GM12891 (cell line): Measurements from ENCODE around the gene PMF1.

Source experiments
- DNase-seq: peaks from one replicate; pipeline ENCODE4 v3.0.0; 2011; ENCODE audit warnings: low spot score; ENCODE audit not compliant: insufficient read length
- FAIRE-seq: peaks from 2 replicates; lab custom pipeline; 2011; peaks lifted over from hg19 to GRCh38; lab: Jason Lieb, UNC
- PAX5 ChIP-seq: IDR thresholded peaks from 2 replicates; pipeline ENCODE4 v1.6.1; 2011; ENCODE audit warnings: low read length, moderate library complexity, mild to moderate bottlenecking; ENCODE audit not compliant: insufficient read depth, severe bottlenecking
- POLR2A ChIP-seq: IDR thresholded peaks from 2 replicates; pipeline ENCODE4 v1.6.1; 2011; ENCODE audit warnings: low read depth, low read length, control low read depth
- POLR2AphosphoS5 ChIP-seq: IDR thresholded peaks from 2 replicates; pipeline ENCODE4 v1.6.1; 2011; ENCODE audit warnings: low read depth, low read length, control low read depth
- POU2F2 ChIP-seq: IDR thresholded peaks from 2 replicates; pipeline ENCODE4 v1.6.1; 2011; ENCODE audit warnings: low read depth, mild to moderate bottlenecking, control low read depth, low read length, moderate library complexity
- SPI1 ChIP-seq: IDR thresholded peaks from 2 replicates; pipeline ENCODE4 v1.6.1; 2011; ENCODE audit warnings: low read depth, low read length, control low read depth
- TAF1 ChIP-seq: IDR thresholded peaks from 2 replicates; pipeline ENCODE4 v1.6.1; 2011; ENCODE audit warnings: low read depth, low read length, control low read depth

Gene PMF1

GRCh38 chr1:156248323-156248683 is 35.5 kb downstream of the PMF1 start:
- no peak for TF ChIP-seq POU2F2
- TF ChIP-seq POLR2AphosphoS5: no peak; the same call in 1 of the 2 replicates
- no peak for TF ChIP-seq SPI1
- TF ChIP-seq TAF1: no peak
- no peak for TF ChIP-seq PAX5
- no peak for TF ChIP-seq POLR2A
- FAIRE-seq (no peak), DNase-seq (no peak)

DNA sequence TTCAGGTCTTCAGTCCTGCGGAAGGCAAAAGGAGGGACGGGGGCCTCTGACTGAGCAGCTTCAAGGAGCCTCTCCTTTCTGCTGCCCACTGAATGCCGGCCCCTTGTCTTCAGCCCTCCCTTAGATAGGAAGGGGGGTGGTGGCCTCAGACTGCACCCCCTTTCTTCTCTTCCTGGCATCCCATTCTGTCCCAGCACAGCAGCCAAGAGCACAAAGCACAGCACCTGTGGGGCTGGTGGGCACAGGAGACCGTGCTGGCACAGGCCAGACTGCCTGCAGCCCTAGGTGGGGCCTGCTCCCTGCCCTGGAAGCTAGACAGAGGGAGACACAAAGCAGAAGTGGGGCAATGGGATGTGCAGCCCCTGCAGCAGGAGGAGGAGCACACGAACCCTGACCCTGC is 36.8 kb downstream of the PMF1 start:
- TF ChIP-seq POLR2AphosphoS5: no peak
- no peak for TF ChIP-seq POU2F2
- no peak for TF ChIP-seq SPI1
- TF ChIP-seq POLR2A: no peak; the same call in 1 of the 2 replicates
- no peak for TF ChIP-seq PAX5
- TF ChIP-seq TAF1: no peak
- DNase-seq (no peak), FAIRE-seq (no peak)

DNA sequence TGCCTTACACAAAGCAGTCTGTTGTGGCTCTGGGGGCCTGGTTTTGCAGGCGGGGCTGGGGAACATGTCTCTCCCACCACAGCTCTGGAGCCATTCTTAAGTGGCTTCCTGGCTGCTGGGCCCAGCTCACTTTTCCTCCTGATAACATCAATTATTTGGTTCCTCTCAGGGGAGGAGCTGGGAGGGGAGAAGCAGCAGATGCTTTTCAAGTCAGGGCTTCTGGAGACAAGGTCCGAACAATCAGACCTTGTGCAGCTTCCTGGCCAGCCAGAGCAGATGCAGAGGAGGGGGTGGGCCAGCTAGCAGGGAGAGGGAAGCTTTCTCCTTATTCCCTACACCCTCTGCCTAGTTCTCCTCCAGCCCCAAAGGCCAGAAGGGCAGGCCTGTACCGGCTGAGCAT is 38.7 kb downstream of the PMF1 start:
- TF ChIP-seq POLR2AphosphoS5 (no peak), TAF1 (no peak)
- DNase-seq (no peak), FAIRE-seq (no peak)

- FAIRE-seq: no peak
- TF ChIP-seq PAX5 (no peak), TAF1 (no peak), POLR2A (no peak), SPI1 (no peak), POU2F2 (no peak), POLR2AphosphoS5 (no peak)
- no peak for DNase-seq
Measured at GRCh38 chr1:156253634-156254033, 40.8 kb downstream of the PMF1 start.

DNA sequence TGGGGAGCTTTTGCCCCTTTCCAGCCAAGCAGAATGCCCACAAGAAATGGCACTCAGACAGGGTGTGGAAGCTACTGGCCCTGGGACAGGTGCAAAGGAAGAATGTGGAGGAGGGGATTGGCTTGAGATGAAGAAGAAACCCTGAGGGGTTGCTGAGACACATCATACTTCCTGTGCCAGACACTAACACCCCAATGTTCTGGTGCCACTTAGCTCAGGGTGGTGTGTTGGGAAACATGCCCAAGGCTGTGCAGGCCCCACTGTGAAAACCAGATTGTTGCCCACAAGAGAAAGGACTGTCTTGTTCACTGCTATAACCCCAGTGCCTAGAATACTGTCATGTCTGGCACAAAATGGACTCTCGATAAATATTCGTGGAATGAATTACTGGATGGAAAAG is 44.9 kb downstream of the PMF1 start:
- DNase-seq (no peak), FAIRE-seq (no peak)
- TF ChIP-seq POU2F2: no peak
- TF ChIP-seq SPI1: no peak
- no peak for TF ChIP-seq PAX5
- TF ChIP-seq TAF1: no peak
- no peak for TF ChIP-seq POLR2A
- no peak for TF ChIP-seq POLR2AphosphoS5

DNA sequence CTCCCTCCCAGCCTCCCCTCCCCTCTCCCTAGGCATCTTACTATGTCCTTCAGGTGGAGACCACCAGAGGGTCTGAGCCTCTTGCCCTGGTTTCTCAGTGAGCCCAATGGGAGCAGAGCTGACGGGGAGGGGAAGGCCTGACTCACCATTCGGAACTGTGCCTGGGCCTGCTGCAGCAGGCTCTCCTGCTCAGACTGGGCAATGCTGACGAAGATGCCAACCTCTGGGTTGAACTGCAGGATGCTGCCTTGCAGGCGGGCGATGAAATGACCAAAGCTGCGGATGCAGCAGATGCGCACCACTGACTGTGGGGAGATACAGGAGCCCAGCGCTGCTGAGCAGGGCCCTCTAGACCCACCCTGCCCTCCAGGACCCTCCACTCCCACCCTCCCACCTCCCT is 46.1 kb downstream of the PMF1 start:
- FAIRE-seq (no peak), DNase-seq (no peak)
- TF ChIP-seq POU2F2 (no peak), SPI1 (no peak), TAF1 (no peak), PAX5 (no peak), POLR2A (no peak), POLR2AphosphoS5 (no peak)

- DNase-seq (no peak), FAIRE-seq (no peak)
- TF ChIP-seq POU2F2: no peak
- no peak for TF ChIP-seq SPI1
- TF ChIP-seq PAX5: no peak
Measured at GRCh38 chr1:156259805-156260204, 47.0 kb downstream of the PMF1 start.

DNA sequence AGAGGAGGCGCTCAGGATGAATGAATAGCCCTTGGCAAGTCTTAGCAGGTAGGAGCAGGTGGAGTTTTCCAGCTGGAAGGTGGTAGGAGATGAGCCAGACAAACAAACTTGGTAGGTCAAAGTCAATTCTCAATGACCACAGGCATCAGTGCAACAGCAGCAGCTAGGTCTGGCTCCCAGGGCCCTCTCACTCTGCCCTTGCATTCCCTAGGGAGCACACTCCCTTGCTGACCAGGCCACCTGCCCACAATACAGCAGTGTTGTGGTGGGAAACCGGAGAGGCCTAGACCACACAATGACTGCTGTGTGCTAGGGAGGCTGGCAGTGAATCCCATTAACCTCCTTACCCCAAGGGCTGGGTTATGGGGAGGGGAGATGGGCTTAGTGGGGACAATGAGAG is 48.1 kb downstream of the PMF1 start:
- FAIRE-seq: no peak

GRCh38 chr1:156262461-156263287 is 49.9 kb downstream of the PMF1 start:
- TF ChIP-seq PAX5 (no peak), SPI1 (no peak), POLR2AphosphoS5 (no peak; the same call in 1 of the 2 replicates), POU2F2 (no peak), POLR2A (no peak), TAF1 (no peak)
- DNase-seq (no peak), FAIRE-seq (no peak)

More for the DNA sequence above, 48.1 kb downstream of the PMF1 start:
- DNase-seq: no peak
- TF ChIP-seq TAF1 (no peak), SPI1 (no peak), POU2F2 (no peak), PAX5 (no peak), POLR2A (no peak), POLR2AphosphoS5 (no peak)

GRCh38 chr1:156263288-156263655 is 50.5 kb downstream of the PMF1 start:
- no peak for TF ChIP-seq PAX5
- TF ChIP-seq POLR2AphosphoS5: no peak
- no peak for TF ChIP-seq SPI1
- TF ChIP-seq TAF1: no peak
- no peak for TF ChIP-seq POLR2A
- TF ChIP-seq POU2F2: no peak
- no peak for DNase-seq
- no peak for FAIRE-seq
